ENCODE data around the gene FBXW7. TPM values are rescaled to one million over a fixed set of nuclear protein-coding genes. Genes with fewer than 3 reads are reported as not detected.

FBXW7 gene
- total RNA-seq, 6 experiments from 2014 or later: 12.9 to 25.5 (median 17.6) TPM

DNA sequence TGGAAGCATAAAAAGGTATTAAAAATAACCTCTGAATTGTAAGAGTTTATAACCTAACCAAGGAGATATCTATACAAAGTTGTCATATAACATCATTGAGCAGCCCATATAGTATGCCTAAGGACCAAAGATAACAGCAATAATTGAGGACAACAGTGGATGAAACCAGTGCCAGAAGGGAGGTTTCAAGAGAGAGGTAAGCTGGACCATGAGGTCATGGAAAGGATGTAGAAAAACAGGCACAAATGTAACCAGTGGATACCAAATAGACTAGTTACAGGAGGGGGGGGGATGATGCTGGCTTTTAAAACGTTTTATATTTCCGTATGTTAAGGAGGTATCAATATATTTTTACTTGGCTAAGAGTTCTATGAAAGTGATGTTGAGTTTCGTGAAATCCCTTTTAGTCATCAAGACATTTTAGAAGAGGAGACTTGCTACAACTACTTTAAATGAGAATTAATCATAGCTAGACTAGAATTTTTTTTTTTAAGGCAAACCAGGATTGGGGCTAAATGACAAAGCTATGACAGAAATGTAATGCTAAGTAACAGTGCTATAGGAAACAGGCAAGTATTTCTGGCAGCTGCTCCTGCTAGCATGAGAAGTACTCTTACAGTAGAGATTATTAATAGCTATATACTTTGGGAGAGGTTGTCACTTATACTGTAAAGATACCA, 161.1 kb downstream of the FBXW7 start:
- H3K4me1 ChIP-seq: peaks cover 0 to 4% (median 0%) of the 10 kb centered on the region in 4 donors
- no peak for TF ChIP-seq POLR2A (IDR thresholded peaks at IDR 0.05)
- TF ChIP-seq, protein P1, sequence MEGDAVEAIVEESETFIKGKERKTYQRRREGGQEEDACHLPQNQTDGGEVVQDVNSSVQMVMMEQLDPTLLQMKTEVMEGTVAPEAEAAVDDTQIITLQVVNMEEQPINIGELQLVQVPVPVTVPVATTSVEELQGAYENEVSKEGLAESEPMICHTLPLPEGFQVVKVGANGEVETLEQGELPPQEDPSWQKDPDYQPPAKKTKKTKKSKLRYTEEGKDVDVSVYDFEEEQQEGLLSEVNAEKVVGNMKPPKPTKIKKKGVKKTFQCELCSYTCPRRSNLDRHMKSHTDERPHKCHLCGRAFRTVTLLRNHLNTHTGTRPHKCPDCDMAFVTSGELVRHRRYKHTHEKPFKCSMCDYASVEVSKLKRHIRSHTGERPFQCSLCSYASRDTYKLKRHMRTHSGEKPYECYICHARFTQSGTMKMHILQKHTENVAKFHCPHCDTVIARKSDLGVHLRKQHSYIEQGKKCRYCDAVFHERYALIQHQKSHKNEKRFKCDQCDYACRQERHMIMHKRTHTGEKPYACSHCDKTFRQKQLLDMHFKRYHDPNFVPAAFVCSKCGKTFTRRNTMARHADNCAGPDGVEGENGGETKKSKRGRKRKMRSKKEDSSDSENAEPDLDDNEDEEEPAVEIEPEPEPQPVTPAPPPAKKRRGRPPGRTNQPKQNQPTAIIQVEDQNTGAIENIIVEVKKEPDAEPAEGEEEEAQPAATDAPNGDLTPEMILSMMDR (IDR thresholded peaks at IDR 0.05): no peak
- no peaks in the 10 kb centered on the region for H3K36me3 ChIP-seq
- no peak overlapping the region for H3K4me3 ChIP-seq
- DNase-seq: no peak
- H3K9me3 ChIP-seq: no peaks in the 10 kb centered on the region
- H3K27ac ChIP-seq: no peak overlapping the region
- H3K27me3 ChIP-seq: no peaks in the 10 kb centered on the region
- 73% methylated on average over 3 of the region's 3 CpGs for WGBS (ENCODE audit: insufficient coverage, low coverage, low lambda C conversion rate, missing lambda C conversion rate)
- no peak for ATAC-seq
- intact Hi-C loops (cut with DNase I): no loop called here

DNA sequence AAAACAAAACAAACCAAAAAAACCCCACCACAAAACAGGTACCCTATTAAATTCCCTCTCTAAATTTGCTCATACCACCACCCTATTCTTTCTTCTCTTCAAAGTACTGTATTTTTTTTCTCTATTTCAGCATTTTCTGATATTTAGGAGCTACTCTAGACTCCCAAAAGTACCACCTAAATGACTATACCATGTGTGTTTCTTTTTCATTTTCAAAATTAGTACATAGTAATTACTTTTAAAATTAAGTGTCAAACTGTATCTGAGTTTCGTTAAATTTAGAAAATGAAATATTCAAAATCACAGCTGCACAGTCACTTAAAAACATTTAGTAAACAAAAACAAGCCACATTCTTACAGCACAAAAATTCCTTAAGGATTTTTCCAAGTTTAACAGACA, 161.7 kb downstream of the FBXW7 start:
- H3K4me1 ChIP-seq: peaks cover 0 to 4% (median 0%) of the 10 kb centered on the region in 4 donors
- H3K4me3 ChIP-seq: no peak overlapping the region
- H3K36me3 ChIP-seq: no peaks in the 10 kb centered on the region
- ATAC-seq (no peak), DNase-seq (no peak)
- intact Hi-C loops (cut with DNase I): no loop called here
- no peaks in the 10 kb centered on the region for H3K27me3 ChIP-seq
- TF ChIP-seq, protein P1 (IDR thresholded peaks at IDR 0.05): no peak
- no peak for TF ChIP-seq POLR2A (IDR thresholded peaks at IDR 0.05)
- no peak overlapping the region for H3K27ac ChIP-seq
- H3K9me3 ChIP-seq: no peaks in the 10 kb centered on the region
- 83% methylated on average over 1 of the region's 1 CpG for WGBS (ENCODE audit: insufficient coverage, low coverage, low lambda C conversion rate, missing lambda C conversion rate)

DNA sequence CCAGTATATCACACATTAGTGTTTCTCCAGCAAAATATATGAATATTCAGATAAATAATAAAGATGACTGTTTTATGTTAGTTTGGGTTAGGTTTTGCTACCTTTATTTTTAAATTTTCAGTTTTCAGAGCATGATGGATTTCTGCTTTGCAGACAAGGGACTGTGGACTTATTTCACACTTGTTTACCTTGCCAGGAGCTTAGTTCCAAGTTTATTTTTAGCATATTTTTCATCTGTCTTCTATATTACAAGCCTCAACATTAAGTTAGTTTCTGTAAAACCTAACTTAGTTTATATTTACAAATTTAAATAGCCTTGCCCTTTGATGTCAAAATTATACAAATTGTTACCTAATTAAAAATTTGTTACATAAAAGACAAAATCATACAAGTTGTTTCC, 163.4 kb downstream of the FBXW7 start:
- no peak for TF ChIP-seq POLR2A (IDR thresholded peaks at IDR 0.05)
- TF ChIP-seq, protein P1 (IDR thresholded peaks at IDR 0.05): no peak
- H3K4me1 ChIP-seq: peaks cover 0 to 4% (median 0%) of the 10 kb centered on the region in 4 donors
- H3K9me3 ChIP-seq: no peaks in the 10 kb centered on the region
- intact Hi-C loops (cut with DNase I): no loop called here
- peak in 2 of 4 donors; percentile 45 to 48 for ATAC-seq
- DNase-seq: no peak
- no peaks in the 10 kb centered on the region for H3K27me3 ChIP-seq
- H3K4me3 ChIP-seq: no peak overlapping the region
- H3K27ac ChIP-seq: no peak overlapping the region
- no peaks in the 10 kb centered on the region for H3K36me3 ChIP-seq

DNA sequence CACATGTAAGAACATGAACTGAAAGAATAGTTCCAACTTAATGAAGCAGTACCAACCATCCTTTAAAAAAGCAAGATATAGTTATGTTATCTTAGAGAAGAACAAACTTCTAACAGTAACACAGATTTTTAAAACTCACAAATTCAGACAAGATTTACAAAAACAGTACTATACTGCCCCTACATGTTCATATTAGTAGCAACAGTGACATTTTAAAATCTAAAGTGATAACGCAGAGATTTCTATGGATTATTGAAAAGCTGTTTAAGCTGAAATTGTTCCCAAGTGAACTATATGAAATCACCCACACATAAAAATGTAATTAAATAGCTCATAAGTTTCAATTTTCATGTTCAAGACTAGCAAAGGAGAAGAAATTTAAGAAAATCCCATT, 166.0 kb downstream of the FBXW7 start:
- DNase-seq (no peak), ATAC-seq (no peak)
- 38% methylated on average over 1 of the region's 1 CpG for WGBS (ENCODE audit: insufficient coverage, low coverage, low lambda C conversion rate, missing lambda C conversion rate)
- intact Hi-C loops (cut with DNase I): no loop called here
- no peak overlapping the region for H3K27ac ChIP-seq
- TF ChIP-seq POLR2A (IDR thresholded peaks at IDR 0.05): no peak
- TF ChIP-seq, protein P1 (IDR thresholded peaks at IDR 0.05): peak in 3 of 4 donors; percentile 28 to 32 (median 29)
- no peaks in the 10 kb centered on the region for H3K27me3 ChIP-seq
- peaks cover 0 to 4% (median 0%) of the 10 kb centered on the region in 4 donors for H3K4me1 ChIP-seq
- H3K4me3 ChIP-seq: no peak overlapping the region
- H3K36me3 ChIP-seq: no peaks in the 10 kb centered on the region
- no peaks in the 10 kb centered on the region for H3K9me3 ChIP-seq
